ENCODE results near the gene SAP130.

Gene SAP130

DNA sequence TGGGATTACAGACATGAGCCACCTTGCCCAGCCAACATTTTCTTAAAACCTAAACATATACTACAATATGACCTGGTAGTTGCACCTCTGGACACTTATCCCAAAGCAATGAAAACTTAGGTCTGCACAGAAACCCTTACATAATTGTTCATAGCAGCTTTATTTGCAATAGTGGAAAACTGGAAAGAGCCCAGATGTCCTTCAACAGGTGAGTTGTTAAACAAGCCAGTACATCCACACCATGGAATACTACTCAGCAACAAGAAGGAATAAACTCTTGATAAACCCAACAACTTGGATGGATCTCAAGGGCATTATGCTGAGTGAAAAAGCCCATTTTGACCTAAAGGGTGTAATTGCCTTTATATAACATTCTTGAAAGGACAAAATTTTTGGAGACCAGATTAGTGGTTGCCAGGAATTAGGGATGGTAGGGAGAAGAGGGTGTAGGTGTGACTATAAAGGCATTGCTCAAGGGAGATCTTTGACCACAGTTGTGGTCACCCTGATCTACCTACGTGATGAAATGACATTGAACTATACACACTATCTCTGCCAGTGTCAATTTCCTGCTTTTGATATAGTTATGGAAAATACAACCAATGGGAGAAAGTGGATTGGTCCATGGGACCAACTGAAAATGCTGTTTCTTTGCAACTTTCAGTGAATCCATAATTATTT is 130.2 kb downstream of the SAP130 start:
- H3K4me3 ChIP-seq (ENCODE audit: low read depth, low read length) = no peak overlapping the region

DNA sequence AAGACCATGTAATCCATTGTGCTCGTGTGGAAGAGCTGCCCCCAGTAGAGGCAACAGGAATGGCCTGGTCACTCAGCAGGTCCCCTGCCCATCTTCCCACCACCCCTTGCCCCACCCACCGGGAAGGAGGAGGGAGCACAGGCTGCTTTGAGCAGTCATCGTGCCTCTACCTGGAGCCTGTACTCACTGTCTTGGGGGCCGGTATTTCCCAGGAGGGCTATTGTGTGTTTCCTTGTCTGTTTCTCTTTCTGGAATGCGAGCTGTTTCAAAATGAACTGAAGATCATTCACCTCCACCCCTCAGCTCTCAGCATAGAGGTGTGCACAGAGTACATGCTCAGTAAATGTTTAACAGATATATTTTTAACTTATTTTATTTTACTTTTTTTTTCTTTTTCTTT is 134.4 kb downstream of the SAP130 start:
- H3K4me3 ChIP-seq (ENCODE audit: low read depth, low read length) = no peak overlapping the region

DNA sequence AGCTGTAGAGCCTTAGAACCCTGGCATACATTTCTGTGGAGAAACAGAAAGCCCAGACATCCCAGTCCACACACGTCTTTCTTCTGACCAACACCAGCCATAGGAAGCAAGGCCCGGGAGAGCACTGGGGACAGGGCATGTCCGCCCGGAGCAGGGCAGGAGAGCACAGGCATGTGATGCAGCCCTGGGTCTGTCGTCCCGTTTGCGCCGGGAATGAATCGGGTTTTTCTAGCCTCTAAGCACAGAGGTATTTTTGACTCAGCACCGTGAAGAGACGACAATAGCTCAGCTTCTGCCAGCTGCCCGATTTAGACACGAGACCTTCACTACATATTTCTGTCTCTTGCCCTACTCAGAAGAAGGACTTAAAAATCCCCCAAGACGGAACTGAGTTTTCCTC is 134.8 kb downstream of the SAP130 start:
- no peak overlapping the region for H3K4me3 ChIP-seq (ENCODE audit: low read depth, low read length)

DNA sequence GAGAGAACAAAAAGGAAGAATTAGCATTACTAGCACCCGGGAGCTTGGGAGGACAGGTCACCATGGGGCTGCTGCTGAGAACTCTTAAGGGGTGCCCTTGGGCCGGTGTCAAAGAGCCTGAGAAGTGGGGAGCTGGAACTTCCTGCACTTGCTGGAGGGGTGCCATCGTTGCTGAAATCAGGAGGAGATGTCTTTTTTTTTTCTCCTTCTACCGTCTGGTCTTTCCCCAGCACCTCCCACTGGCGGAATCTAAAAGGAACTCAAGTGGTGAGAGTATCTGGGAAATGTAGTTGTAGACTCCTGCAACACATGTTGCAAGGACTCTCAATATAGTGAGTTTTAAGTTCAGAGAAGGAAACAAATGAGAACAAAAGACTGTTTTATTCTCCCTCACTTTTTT is 136.0 kb downstream of the SAP130 start:
- no peak overlapping the region for H3K4me3 ChIP-seq (ENCODE audit: low read depth, low read length)
